Stimulated activated naive CD8-positive, alpha-beta T cell treated with anti-CD3 and anti-CD28 coated beads, Interleukin-15, Interleukin-2, amounts not matched to agents 100 ng/mL and 50 ng/mL, for 24 hours (primary cell): ENCODE measurements around the gene PPP3CA.
"Not testable (repeated sequence)": the region's sequence is repeated elsewhere in the genome, so short reads cannot be mapped to it uniquely, and the experiment has no call there.

Source experiments
- H3K27ac Mint-ChIP-seq: one replicate; pipeline ENCODE4 v1.8.0; 2021; ENCODE audit warnings: mild to moderate bottlenecking, mixed read lengths
- H3K27me3 Mint-ChIP-seq: one replicate; pipeline ENCODE4 v1.8.0; 2021; ENCODE audit warnings: mixed read lengths
- H3K36me3 Mint-ChIP-seq: one replicate; pipeline ENCODE4 v1.8.0; 2021; ENCODE audit warnings: low read depth, mixed read lengths
- H3K4me1 Mint-ChIP-seq: one replicate; pipeline ENCODE4 v1.8.0; 2021; ENCODE audit warnings: low read depth, mixed read lengths
- H3K4me3 Mint-ChIP-seq: one replicate; pipeline ENCODE4 v1.8.0; 2021; ENCODE audit warnings: mild to moderate bottlenecking, mixed read lengths
- H3K9me3 Mint-ChIP-seq: one replicate; pipeline ENCODE4 v1.8.0; 2021; ENCODE audit warnings: mixed read lengths

PPP3CA gene

DNA sequence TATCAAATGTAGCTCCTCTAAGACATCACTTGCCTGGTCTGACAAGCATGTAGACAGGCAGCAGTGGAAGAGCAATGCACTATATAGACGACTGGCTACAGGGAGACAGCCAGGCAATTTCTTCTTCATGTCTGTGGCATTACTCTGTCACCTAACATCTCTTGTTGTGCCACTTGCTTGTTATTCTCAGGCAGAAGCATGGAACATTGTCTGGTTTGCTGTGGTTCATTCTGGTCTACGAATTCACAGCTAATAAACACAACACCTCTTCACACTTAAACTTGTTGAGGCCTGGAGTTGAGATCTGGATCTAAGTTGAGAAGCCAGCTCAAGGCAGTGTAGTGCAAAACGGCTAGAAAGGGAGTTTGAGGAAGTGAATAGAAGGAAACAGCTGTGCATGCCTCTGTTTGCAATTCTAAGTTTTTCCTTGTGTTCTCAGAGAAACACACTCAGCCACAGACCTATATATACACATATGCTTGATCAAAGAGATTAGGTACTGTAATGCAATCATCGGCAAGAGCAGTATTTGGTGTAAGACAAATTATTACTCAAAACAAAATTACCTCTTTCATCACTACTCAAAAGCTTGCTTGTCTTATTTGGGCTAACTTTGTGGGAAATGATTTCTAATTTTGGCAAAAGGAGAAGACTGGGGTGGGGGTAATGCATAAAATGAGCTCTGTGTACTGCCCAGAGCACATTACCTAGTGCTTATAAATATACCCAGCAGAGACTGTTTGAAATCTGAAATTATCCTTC, 243.8 kb downstream of the PPP3CA start:
- H3K4me3 Mint-ChIP-seq = peak overlapping the region; percentile 26
- H3K27ac Mint-ChIP-seq = peak overlapping the region; percentile 72
- no peaks in the 10 kb centered on the region for H3K27me3 Mint-ChIP-seq
- no peaks in the 10 kb centered on the region for H3K9me3 Mint-ChIP-seq
- H3K4me1 Mint-ChIP-seq = peaks cover 41% of the 10 kb centered on the region
- peaks cover 7% of the 10 kb centered on the region for H3K36me3 Mint-ChIP-seq

- Mint-ChIP-seq H3K27ac (no peak overlapping the region), H3K4me3 (no peak overlapping the region), H3K4me1 (peaks cover 41% of the 10 kb centered on the region), H3K27me3 (no peaks in the 10 kb centered on the region), H3K36me3 (peaks cover 11% of the 10 kb centered on the region), H3K9me3 (no peaks in the 10 kb centered on the region)
These were observed 245.1 kb downstream of the PPP3CA start for GRCh38 chr4:101102114-101102742.

DNA sequence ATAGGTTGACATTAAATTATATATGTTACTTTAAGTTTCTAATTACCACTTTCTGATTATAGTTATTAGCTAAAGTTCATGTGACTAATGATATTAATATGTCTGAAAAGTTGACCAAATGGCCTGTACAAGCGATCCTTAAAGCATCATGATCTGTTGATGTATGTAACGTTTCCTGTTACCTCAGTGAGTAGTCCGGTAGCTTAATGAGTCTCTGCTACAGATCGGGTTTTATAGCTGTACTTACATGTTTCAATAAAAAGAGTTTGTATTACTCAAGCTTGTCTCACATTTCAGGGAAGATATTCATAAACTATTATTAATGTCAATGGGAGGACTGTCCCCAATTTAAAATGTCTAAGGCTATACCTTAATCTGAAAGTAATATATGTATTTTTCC, 246.3 kb downstream of the PPP3CA start:
- Mint-ChIP-seq H3K36me3 (peaks cover 9% of the 10 kb centered on the region), H3K27ac (no peak overlapping the region), H3K4me1 (peaks cover 35% of the 10 kb centered on the region), H3K9me3 (no peaks in the 10 kb centered on the region), H3K4me3 (no peak overlapping the region), H3K27me3 (no peaks in the 10 kb centered on the region)

- Mint-ChIP-seq H3K4me1 (peaks cover 22% of the 10 kb centered on the region), H3K36me3 (peaks cover 8% of the 10 kb centered on the region), H3K9me3 (no peaks in the 10 kb centered on the region), H3K4me3 (no peak overlapping the region), H3K27ac (no peak overlapping the region), H3K27me3 (no peaks in the 10 kb centered on the region)
These were observed 248.5 kb downstream of the PPP3CA start for GRCh38 chr4:101098666-101099400.

GRCh38 chr4:101092609-101093008, 254.7 kb downstream of the PPP3CA start:
- not testable (repeated sequence) for H3K4me3 Mint-ChIP-seq, H3K9me3 Mint-ChIP-seq, H3K4me1 Mint-ChIP-seq, H3K27me3 Mint-ChIP-seq, H3K27ac Mint-ChIP-seq
- H3K36me3 Mint-ChIP-seq = peaks cover 20% of the 10 kb centered on the region

DNA sequence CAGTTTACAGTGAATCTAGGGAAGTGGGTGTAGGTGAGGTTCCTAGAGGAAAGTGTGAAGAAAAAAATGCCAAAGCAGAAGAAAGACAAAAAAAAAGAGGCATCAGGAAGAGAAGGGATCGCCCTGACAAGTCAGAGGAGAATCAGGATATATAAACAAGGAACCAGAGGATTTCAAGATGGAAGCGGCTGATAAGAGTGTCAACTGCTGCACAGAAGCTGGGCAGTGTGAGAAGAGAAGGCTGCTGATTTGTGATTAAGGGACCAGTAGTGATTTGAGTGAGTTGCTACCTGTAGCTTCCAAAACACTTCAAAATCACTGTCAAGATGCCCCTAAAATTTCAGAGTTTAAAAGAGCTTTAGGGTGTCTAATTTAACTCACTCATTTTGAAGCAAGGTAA, 258.2 kb downstream of the PPP3CA start:
- no peaks in the 10 kb centered on the region for H3K9me3 Mint-ChIP-seq
- peaks cover 23% of the 10 kb centered on the region for H3K36me3 Mint-ChIP-seq
- H3K4me1 Mint-ChIP-seq = peaks cover 11% of the 10 kb centered on the region
- H3K27me3 Mint-ChIP-seq = no peaks in the 10 kb centered on the region
- H3K4me3 Mint-ChIP-seq = no peak overlapping the region
- H3K27ac Mint-ChIP-seq = no peak overlapping the region

GRCh38 chr4:101086801-101087586, 260.3 kb downstream of the PPP3CA start:
- Mint-ChIP-seq H3K9me3 (no peaks in the 10 kb centered on the region), H3K4me1 (peaks cover 11% of the 10 kb centered on the region), H3K4me3 (no peak overlapping the region), H3K36me3 (peaks cover 12% of the 10 kb centered on the region), H3K27me3 (no peaks in the 10 kb centered on the region), H3K27ac (no peak overlapping the region)

DNA sequence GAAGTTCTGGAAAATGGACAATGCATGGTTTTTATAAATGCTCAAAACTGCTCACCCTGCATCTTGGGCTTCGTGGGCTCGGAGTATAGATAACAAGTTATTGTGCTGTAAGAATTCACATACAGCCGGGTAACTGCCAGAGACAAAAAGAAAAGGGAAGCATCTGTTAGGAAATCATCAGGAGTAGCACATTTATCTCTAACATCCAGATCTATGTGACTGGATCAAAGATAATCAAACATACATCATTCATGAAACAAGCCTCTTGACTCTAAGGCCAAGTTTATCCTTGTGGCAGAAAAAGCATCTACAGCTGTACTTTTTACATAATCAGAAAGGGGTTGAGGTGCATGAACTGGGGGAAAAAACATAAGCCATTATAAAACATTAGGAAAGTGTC, 264.2 kb downstream of the PPP3CA start:
- H3K4me3 Mint-ChIP-seq = no peak overlapping the region
- peaks cover 15% of the 10 kb centered on the region for H3K4me1 Mint-ChIP-seq
- H3K27me3 Mint-ChIP-seq = no peaks in the 10 kb centered on the region
- H3K9me3 Mint-ChIP-seq = no peaks in the 10 kb centered on the region
- peaks cover 19% of the 10 kb centered on the region for H3K36me3 Mint-ChIP-seq
- no peak overlapping the region for H3K27ac Mint-ChIP-seq

GRCh38 chr4:101081695-101082369, 265.5 kb downstream of the PPP3CA start:
- Mint-ChIP-seq H3K4me3 (no peak overlapping the region), H3K9me3 (no peaks in the 10 kb centered on the region), H3K36me3 (peaks cover 19% of the 10 kb centered on the region), H3K27ac (no peak overlapping the region), H3K27me3 (no peaks in the 10 kb centered on the region), H3K4me1 (peaks cover 15% of the 10 kb centered on the region)

DNA sequence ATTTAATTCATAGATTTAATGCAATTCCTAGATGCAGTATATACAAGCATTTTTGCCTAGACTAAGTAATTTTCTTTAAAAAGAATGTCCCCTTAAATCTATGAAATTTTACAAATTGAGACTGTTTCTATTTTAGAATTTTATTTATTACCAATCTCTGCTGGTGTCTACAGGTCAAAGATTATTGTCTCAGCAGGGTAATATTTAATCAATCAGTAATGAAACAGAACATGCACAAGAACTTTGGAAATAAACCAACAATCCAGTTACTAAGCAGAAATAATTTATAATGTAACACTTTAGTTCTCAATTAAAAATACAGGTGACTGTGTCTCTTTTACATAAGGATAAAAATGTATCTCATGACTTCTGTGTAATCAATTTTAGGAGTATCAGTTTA, 266.2 kb downstream of the PPP3CA start:
- no peak overlapping the region for H3K4me3 Mint-ChIP-seq
- peaks cover 19% of the 10 kb centered on the region for H3K36me3 Mint-ChIP-seq
- no peaks in the 10 kb centered on the region for H3K9me3 Mint-ChIP-seq
- H3K4me1 Mint-ChIP-seq = peaks cover 15% of the 10 kb centered on the region
- no peak overlapping the region for H3K27ac Mint-ChIP-seq
- H3K27me3 Mint-ChIP-seq = no peaks in the 10 kb centered on the region

GRCh38 chr4:101078950-101079349, 268.4 kb downstream of the PPP3CA start:
- H3K4me3 Mint-ChIP-seq = no peak overlapping the region

DNA sequence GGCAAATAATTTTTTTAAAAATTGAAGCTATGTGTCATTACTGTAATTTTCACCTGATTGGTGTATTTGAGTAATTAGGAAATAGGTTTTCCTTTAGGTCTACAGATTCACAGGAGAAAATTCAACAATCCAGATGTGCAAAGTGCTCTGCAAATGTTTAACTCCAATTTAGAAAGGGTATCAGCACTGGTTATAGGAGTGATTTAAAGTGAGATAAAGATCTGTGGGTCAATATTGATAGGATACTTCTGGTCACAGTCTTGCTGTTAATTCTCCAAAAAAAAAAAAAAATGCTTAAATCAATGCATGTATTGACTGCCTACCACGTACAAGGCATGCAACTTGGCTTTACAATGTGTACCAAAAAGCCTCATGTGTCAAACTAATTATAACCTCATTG, 271.3 kb downstream of the PPP3CA start:
- Mint-ChIP-seq H3K36me3 (peaks cover 27% of the 10 kb centered on the region), H3K27me3 (no peaks in the 10 kb centered on the region), H3K4me3 (no peak overlapping the region), H3K4me1 (peaks cover 12% of the 10 kb centered on the region), H3K9me3 (no peaks in the 10 kb centered on the region), H3K27ac (no peak overlapping the region)

More at GRCh38 chr4:101078950-101079349, 268.4 kb downstream of the PPP3CA start:
- Mint-ChIP-seq H3K4me1 (peaks cover 16% of the 10 kb centered on the region), H3K9me3 (no peaks in the 10 kb centered on the region), H3K27me3 (no peaks in the 10 kb centered on the region), H3K36me3 (peaks cover 32% of the 10 kb centered on the region), H3K27ac (no peak overlapping the region)

DNA sequence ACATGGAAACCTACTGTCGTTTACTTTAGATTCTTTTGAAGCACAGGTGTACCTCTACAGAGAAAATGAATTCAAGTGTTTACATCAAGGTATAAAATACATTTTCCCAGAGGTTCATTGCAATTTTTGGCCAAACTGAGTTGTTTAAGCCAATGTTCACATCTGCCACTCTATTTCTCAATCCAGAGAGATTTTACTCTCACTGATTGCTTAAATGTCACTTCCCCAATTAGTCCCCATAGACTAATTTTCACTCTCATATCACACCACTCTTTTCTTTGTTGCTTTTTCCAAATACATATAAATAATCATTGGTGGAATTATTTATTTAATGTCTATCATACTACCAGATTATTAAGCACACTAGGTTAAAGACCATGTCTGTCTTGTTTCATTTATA, 271.8 kb downstream of the PPP3CA start:
- Mint-ChIP-seq H3K9me3 (no peaks in the 10 kb centered on the region), H3K36me3 (peaks cover 23% of the 10 kb centered on the region), H3K4me1 (peaks cover 12% of the 10 kb centered on the region), H3K4me3 (no peak overlapping the region), H3K27ac (no peak overlapping the region), H3K27me3 (no peaks in the 10 kb centered on the region)

GRCh38 chr4:101074326-101074725, 273.0 kb downstream of the PPP3CA start:
- Mint-ChIP-seq H3K27me3 (no peaks in the 10 kb centered on the region), H3K4me1 (peaks cover 12% of the 10 kb centered on the region), H3K4me3 (no peak overlapping the region), H3K36me3 (peaks cover 20% of the 10 kb centered on the region), H3K9me3 (no peaks in the 10 kb centered on the region), H3K27ac (peak overlapping the region; percentile 45)
